SK-N-SH (cell line): ENCODE measurements around the gene TSC2.

Experiments used
- CTCF ChIP-seq: fragments of 200-600 bp; sonication (generic); IDR thresholded peaks from 2 replicates; pipeline ENCODE4 v1.6.1; 2017; ENCODE audit warnings: antibody characterized with exemption, mild to moderate bottlenecking, moderate library complexity
- FOSL2 ChIP-seq: IDR thresholded peaks from 2 replicates; pipeline ENCODE4 v1.4.0; 2012; ENCODE audit warnings: low read depth, mild to moderate bottlenecking, moderate library complexity, borderline replicate concordance
- POLR2AphosphoS5 ChIP-seq: IDR thresholded peaks from 2 replicates; pipeline ENCODE4 v1.6.1; 2012; ENCODE audit warnings: low read depth, low read length
- ZBTB33 ChIP-seq: IDR thresholded peaks from 2 replicates; pipeline ENCODE4 v1.4.0; 2012; ENCODE audit warnings: low read depth, borderline replicate concordance

GRCh38 chr16:2005646-2006045, 42.1 kb upstream of the TSC2 start:
- TF ChIP-seq CTCF: no peak
- TF ChIP-seq FOSL2: no peak
- TF ChIP-seq POLR2AphosphoS5: no peak
- no peak for TF ChIP-seq ZBTB33
